SU-DHL-6 (cell line): Measurements from ENCODE around the gene SLC6A8.

Source experiments
- EZH2phosphoT487 ChIP-seq: fragments of 200-600 bp; sonication (generic), shearing (Covaris generic); conservative IDR thresholded peaks from 2 replicates; pipeline ENCODE4 v1.6.1; 2018; ENCODE audit warnings: mild to moderate bottlenecking, antibody characterized with exemption, low read length, moderate library complexity, mixed read lengths
- TF ChIP-seq, protein P1 (sequence below): fragments of 200-600 bp; sonication (generic); IDR thresholded peaks from one replicate; pipeline ENCODE4 v1.5.1; 2017; ENCODE audit warnings: antibody characterized with exemption, mild to moderate bottlenecking, low read length, moderate library complexity; ENCODE audit not compliant: insufficient read depth, poor library complexity, severe bottlenecking

DNA sequence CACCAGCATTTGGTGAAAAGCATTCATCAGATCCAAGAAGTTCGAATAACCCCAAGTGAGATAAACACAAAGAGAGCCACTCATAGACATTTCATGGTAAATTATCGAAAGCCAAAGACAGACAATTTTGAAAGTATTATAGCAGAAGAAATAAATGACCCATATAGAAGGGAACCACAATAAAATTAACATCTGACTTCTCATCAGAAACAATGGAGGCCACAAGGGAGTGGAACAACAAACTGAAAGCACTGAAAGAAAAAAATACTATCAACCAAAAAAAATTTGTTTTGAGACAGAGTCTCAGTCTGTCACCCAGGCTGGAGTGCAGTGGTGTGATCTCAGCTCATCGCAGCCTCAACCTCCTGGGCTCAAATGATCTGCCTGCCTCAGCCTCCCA lies 28.5 kb upstream of the SLC6A8 start:
- TF ChIP-seq, protein P1, sequence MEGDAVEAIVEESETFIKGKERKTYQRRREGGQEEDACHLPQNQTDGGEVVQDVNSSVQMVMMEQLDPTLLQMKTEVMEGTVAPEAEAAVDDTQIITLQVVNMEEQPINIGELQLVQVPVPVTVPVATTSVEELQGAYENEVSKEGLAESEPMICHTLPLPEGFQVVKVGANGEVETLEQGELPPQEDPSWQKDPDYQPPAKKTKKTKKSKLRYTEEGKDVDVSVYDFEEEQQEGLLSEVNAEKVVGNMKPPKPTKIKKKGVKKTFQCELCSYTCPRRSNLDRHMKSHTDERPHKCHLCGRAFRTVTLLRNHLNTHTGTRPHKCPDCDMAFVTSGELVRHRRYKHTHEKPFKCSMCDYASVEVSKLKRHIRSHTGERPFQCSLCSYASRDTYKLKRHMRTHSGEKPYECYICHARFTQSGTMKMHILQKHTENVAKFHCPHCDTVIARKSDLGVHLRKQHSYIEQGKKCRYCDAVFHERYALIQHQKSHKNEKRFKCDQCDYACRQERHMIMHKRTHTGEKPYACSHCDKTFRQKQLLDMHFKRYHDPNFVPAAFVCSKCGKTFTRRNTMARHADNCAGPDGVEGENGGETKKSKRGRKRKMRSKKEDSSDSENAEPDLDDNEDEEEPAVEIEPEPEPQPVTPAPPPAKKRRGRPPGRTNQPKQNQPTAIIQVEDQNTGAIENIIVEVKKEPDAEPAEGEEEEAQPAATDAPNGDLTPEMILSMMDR, result no peak
- no peak for TF ChIP-seq EZH2phosphoT487
